Activated CD4-positive, alpha-beta T cell treated with anti-CD3 and anti-CD28 coated beads for 4 hours (primary cell): ENCODE results near the gene ATP2B1.
"Not testable (repeated sequence)": the region's sequence is repeated elsewhere in the genome, so short reads cannot be mapped to it uniquely, and the experiment has no call there.

ENCODE experiments used
- DNase-seq, 2 donors: peaks; one replicate each; pipeline ENCODE4 v3.0.0-alpha.2; 2020

The ATP2B1 gene

DNA sequence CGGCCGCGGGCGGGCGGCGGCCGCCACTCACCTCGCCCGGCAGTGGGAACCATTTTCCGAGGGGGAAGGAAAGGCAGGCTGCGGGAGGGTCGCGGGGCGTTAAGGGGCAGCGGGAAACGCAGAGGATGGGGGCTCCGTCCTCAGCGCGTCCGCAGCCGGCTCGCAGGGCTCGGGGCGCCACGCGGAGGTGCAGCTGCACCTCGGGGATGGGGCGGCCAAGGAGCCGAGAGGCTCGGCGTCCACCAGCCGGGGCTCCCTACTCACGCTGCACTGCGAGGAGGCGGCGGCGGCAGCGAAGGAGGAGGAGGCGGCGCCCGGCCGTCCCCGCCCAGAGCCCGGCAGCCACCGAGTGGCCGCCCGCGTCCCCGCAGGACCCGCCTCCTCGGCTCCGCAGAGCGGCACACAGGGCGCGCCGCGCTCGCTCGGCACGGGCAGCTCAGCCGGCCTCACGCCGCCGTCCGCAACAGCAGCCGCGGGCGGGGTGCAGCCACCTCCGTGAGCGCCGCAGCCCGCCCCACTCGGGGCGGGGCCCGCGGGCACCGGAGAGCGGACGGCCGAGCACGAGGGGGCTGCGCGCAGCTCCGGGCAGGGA, at the start of gene ATP2B1:
Gene ATP2B1, minus strand, starts transcription at position 274 of the 592 bp plus-strand sequence. CDS start 52,952 bp downstream, outside the sequence.
- DNase-seq, result peak; percentile 71 to 79

DNA sequence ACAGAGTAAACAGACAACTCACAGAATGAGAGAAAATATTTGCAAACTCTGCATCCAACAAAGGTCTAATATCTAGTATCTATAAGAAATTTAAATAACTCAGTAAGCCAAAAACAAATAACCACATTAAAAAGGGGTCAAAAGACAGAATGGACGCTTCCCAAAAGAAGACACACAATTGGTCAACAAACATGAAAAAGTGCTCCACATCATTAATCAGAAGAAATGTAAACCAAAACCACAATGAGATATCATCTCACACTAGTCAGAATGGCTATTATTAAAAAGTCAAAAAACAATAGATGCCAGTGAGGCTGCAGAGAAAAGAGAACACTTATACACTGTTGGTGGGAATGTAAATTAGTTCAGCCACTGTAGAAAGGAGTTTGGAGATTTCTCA, 49.3 kb upstream of the ATP2B1 start:
- DNase-seq, result not testable (repeated sequence)

DNA sequence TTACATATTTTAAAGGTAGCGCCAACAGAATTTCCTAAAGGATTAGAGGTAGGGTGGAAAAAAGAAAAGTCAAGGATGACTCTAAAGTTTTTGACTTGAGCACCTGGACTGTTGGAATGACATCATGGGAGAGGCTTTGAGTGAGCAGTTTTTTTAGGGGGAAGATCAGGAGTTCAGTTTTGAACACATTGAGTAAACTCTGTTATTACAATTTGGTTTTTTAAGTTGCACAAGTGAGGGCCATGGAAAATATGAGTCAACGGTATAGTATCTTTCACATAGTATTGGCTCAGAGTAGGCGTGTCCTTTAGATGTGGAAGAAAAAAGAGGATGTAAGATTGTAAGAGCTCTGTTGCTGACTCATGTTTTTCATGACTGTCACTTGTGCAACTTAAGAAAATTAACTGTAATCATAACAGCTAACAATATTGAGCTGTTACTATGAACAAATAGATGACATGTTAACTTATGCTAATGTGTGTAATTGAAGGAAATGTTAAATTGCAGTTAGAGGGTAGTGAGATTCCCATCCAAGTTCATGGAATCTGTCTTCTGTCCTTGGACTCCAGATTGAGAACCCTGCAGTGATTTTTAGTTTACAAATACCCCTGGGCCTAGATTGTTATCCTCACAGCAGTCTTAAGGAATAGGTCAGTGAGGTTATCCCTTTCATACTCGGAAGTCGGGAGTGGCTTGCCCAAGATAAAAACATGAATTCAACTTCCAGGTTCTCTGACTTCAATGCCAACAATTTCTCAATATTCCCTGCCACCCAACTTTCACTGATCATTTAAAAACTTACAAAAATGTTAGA, 48.2 kb upstream of the ATP2B1 start:
- peak; percentile 32 to 38 for DNase-seq

DNA sequence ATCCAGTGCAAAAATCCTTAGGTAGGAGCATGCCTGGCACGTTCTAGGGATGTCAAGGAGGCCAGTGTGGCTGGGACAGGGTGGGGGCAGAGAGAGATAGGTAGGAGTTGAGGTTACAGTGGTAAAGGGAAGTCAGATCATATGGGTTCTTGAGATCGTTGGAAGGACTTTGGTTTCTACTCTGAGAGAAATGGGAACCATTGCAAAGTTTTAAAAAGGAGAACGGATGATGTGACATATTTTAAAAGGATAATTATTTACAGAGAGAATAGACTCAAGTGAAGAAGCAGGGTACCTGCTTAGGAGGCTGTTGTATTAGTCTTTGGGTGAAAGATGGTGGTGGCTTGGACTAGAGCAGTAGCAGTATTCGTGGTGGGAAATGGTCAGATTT, 47.6 kb upstream of the ATP2B1 start:
- DNase-seq, result no peak

DNA sequence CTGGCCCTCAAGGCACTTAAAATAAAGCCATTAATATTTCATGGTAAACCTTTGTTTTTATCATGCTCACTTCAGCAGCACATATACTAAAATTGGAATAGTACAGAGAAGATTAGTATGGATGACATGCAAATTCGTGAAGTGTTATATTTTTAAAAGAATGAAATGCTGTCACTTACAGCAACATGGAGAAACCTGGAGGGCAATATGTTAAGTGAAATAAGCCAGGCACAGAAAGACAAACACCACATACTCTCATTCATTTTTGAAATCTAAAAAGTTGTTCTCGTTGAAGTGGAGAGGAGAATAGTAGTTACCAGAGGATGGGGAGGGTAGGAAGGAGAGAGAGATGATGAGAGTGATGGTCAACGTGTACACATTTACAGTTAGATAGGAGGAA, 45.4 kb upstream of the ATP2B1 start:
- no peak for DNase-seq

DNA sequence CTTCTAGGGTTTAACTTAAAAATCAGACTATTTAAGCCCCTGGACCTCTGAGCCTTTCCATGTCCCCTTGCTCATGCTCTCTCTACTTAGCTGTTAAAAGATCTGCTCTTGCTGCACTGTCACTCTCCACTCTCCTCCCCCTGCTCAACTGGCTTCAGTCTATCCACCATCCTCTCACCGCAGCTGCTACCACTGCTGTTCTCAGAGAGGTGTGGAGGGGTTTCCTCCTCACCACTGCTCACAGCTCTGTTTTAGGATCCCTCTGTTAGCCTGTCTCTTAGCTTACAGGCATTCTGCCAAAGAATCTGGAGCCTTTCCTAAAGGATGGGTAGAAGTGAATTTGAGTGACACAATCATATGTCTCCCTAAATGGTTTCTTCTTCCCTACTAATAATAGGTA, 43.7 kb upstream of the ATP2B1 start:
- no peak for DNase-seq

DNA sequence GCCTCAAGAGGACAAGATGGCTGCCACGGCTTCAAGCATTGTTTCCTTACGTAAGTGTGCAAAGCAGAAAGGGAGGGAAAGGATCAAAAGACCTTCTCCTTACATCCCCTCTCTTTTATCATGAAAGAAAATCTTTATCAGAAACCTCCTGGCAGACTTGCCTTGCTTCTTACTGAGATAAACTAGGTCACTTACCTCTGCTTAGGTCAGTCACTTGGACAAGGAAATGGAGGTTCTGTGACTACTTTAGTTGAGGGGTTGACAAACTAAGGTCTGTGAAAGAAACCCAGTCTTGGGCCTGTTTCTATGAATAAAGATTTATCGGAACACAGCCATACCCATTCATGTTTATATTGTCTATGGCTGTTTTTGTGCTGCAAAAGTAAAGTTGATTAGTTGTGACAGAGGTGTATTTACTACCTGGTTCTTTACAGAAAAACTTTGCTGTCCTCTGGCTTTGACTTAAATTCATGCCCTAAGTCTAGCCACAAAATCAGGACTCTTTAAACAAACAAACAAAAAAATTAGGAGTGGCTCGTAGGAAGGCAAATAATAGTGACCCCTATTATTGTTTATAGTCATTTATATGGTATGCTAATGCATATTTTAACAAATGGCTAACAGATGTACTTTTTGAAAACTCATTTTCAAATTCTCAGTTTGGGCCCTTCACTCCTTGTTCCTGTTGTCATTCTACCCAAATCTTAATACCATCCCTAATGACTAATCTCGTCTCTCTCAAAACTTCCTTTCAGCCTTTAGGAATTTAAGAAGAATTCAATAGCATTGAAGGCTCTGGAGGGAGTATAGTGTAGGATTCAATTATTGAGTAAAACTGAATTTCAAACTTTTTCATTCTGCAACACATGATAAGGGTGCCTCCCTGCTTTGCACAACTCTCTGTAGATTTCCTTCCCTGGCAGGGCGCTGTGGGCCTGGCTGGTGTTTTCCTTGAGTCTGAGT, 42.0 kb upstream of the ATP2B1 start:
- DNase-seq, result no peak

DNA sequence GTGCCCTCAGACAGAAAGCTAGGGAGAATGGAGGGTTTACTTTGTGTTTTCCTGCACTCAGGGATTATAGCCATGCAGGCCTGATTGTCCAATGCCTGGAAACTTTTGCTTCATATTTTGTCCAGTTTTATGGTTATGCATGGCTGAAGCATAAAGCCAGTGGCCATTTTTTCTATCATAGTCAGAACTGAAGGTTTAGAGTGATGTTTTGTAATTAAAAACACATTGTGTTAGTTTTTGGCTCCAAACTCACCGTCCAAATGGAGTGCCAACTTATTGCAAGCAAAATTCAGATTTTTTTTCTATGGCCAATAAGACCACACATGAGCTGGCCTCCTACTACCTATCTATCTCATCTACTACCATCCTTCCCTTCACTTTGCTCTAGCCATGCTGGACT, 40.2 kb upstream of the ATP2B1 start:
- DNase-seq, result no peak

DNA sequence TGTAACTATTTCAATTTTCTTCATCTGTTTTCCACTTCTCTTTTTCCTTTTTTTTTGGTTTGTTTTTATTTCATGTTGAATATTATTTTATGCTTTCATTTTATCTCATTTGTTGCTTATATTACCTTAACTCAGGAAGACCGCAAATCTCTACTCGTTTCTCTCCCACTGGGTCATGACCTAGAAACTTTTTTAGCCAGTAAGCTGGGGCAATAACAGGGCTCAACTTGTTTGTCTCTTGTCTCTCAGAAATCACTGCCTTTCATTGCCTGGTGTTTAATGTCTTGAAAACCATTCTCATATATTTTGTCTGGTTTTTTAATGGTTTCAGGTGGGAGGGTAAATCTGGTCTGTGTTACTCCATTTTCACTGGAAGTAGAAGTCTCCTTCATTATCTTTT, 36.6 kb upstream of the ATP2B1 start:
- no peak for DNase-seq

DNA sequence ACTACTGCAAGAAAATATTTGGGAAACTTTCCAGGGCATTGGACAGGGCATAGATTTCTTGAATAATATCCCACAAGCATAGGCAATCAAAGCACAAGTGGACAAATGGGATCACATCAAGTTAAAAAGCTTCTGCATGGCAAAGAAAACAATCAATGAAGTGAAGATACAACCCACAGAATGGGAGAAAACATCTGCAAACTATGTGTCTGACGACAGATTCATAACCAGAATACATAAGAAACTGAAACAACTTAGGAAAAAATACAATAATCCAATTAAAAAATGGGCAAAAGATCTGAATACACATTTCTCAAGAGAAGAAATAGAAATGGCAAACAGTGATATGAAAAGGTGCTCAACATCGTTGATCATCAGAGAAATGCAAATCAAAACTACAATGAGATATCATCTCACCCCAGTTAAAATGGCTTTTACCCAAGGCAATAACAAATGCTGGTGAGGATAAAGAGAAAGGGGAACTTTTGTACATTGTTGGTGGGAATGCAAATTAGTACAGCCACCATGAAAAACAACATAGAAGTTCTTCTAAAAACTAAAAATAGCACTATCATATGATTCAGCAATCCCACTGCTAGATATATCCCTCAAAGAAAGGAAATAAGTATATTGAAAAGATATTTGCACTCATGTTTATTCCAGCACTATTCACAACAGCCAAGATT, 33.8 kb upstream of the ATP2B1 start:
- no peak for DNase-seq

DNA sequence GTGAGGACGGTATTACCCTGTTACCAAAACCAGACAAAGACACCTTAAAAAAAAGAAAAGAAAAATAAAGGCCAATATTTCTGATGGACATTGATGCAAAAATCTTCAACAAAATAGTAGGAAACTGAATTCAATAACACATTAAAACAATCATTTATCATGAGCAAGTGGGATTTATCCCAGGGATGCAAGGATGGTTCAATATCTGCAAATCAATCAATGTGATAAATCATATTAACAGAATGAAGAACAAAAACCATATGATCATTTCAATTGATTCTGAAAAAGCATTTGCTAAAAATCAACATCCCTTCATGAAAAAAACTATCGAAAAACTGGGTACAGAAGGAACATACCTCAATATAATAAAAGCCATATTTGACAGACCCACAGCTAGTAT, 32.3 kb upstream of the ATP2B1 start:
- no peak for DNase-seq

DNA sequence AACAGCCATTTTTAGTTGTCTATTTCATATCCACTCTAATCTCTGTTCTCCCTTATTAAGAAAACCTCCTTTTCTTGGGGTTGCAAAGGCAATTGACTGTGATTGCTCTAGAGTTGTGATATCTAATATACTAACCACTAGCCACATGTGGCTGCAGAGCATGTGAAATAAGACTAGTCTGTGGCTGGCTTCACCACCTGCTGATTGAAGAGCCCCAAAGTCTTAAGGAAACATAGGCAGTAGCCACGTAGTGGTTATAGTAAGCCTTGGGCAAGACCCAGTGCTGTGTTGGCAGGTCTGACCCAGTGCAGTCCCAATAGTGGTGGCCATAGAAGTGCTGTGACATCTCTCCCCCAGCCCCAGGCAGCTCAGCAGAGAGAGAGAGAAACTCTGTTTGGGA, 28.4 kb upstream of the ATP2B1 start:
- DNase-seq, result no peak

DNA sequence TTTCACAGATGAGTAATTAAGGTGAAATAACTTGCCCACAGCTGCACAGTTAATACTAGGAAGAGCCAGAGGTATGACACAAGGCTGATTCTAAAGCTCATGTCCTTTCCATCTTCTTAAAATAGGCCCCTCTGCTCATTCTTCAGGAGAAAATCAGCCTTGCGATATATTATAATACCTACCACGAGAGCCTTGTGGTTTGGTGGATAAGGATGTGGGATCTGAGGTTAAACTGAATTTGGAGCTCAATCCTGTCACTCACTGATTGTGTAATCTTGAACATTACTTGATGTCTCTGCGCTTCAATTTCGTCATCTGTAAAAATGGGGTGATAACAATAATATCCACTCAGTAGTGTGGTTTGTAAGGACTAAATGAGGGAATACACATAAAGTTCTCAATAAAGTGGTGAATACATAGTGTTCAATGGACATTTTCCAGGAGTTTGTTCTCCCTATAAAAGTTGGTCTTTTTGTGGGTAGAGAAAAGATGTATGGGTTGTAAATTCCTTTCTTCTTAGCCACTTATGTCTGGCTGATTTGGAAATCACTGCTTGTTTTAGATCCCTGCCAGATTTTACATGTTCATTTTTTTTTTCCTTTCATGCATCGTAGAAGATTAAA, 25.1 kb upstream of the ATP2B1 start:
- DNase-seq, result no peak

DNA sequence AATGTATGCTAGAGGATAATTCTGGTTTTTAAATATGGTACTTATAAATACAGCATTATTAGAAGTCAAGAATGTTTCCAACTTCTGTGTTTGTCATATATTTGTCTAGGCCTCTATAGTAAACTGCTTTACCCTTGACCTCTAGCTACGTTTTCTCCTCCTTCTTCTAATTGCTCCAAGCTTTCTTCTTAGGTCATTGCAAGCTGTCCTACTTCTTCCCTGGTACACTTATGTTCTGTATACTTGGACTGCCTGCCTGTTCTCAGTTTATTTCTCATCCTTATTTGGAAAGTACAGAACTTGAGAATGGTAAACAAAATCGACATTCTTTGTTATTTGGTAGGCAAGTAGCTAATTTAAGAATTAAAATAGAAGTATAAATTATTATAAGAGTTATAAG, 23.9 kb upstream of the ATP2B1 start:
- no peak for DNase-seq

DNA sequence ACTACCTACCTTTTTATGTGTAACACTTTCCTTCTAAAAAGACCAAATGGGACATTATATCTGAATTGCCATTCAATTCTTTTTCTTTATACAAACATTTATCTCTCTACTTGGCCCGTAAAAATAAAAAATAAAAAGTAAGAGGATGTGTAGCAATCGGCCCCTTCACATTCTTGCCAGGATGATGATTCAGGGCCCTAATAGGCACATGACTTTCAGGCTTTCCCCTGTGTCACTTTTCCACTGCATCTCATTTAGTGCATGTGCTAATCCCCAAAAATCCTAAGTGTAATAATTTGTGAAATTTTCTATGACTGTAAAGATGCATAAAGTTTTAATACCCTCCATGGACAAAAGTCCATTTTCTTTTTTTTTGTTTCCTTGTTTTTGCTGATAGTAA, 23.0 kb upstream of the ATP2B1 start:
- no peak for DNase-seq

DNA sequence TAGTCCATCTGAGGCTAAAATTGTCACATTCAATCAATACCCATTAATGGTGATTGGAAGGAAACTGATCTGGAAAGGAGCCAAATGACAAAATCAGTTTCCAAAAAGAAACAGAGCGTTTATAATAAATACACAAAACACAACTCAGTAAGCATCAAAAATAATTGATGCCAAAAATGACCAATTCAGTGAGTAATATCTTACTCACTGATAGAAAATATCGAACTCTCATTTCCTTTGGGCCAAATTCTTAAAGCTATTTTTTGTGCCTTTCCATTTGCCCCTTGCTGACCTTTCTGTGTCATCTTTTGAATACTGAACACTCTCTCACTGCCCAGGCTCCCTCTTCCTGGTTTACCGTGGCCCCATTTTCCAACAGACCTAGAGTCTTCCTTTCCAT, 22.5 kb upstream of the ATP2B1 start:
- DNase-seq, result no peak

DNA sequence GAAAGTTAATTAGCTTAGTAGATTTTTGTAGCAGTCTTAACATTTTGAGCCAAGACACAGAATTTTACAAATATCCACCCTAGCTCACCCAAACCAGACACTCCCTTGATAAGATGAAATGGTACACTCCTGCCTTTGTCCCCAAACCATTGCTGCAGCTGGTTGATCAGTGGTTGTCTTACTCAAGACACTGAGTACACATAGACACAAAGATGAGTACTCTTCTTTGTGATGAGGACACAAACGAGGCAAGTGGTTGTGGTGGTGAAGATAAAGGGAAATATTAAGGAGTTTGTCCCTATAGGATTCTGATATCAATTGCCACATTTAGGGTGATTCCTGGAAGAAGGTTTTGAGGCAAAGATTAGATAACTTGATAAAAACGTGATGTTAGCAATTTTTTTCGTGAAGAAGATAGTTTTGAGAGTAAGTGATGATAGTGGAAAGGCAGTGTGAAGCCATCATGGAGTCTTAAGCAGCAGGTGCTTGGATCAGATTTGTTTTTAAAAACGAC, 21.4 kb upstream of the ATP2B1 start:
- no peak for DNase-seq

DNA sequence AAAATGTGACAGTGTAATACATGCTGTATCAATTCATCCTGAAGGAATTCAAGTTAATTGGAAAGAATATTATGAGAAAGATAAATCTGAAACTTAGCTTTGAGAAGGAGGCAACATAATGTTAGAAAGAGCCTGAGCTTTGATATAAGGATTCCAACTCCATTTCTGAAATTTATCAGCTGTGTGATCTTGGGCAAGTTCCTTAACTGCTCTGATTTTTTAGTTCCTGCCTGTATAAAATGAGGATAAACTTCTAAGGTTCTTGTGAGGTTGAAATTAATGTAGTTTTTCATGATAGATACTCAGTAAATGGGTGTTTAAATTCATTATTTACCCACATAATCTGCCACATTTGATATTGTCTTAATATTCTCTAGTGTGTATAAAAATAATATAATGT, 14.6 kb upstream of the ATP2B1 start:
- no peak for DNase-seq

DNA sequence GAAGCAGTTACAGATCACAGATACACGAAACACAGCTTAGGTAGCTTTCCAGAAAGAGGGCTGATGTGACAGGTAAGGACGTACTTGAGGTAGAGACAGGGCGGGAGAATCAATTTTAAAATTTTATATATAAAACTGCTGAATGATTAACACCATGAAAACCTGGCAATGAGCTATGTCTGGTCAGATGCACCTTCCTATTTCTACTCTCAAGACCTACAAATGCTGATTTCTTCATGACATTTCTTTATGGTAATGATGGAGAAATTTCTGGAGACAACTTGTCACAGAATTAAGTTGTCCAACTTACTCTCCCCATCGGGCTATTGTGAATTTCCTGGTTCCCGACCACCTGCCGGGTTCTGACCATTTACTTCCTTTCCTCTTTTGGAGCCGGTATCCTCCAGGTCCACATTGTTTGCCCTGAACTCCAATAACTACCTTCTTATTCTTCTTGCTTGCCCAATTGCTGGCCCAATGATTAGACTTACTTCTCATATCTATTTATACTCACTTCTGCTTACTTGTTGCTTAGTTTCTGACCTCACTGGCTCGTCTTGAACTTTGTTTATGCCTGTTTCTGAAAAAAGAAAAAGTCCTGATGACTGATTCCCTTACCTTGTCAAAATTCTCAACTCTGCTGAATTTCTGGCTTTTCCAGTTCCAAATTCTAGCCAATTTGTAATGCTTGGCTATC, 12.8 kb upstream of the ATP2B1 start:
- DNase-seq, result no peak

DNA sequence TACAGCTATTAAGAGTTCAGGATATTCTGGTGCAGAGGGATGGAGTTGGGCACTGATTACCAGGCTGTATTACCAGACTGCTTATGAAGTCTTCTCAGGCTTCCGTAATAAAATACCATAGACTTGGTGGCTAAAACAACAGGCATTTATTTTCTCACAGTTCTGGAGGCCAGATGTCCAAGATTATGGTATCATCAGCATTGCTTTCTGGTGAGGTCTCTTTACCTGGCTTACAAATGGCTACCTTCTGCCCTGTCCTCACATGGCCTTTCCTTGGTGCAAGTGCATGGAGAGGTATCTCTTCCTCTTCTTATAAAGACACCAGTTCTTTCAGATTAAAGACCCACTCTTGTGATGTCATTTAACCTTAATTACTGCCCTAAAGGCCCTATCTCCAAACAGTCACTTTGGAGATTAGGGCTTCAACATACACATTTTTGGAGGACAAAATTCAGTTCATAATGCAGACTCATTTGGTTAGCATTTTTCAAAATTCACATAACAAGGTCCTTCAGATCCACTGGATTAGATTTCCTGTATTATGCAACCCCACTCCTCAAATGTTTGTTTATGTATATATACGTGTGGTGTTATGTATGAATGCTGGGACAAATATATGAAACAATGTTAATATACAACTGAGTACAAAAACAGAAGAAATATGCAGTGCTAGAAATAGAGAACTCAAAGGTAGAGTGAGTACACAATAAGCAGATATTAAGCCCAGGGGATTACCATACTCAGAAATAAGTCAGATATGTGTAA, 9.3 kb upstream of the ATP2B1 start:
- DNase-seq, result no peak

DNA sequence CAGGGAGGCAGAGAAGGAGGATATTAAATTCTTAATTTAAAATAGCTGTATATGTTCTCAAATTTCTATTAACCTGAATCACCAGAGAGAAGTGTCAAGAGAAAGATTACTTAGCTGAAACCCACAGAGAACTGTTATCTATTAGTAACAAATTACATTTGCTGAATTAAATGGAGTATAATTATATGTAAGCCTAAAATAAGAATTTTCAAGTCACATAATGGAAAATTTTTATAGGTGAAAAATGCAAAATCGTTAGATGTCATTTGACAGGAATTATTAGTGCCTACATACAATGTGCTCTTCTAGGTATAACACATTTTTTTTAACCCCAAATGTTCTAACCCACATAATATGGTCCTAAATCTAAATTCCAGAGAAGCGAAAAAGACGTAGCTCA, 4.1 kb upstream of the ATP2B1 start:
- no peak for DNase-seq
